Mesothelial cell of epicardium (in vitro differentiated cells): Measurements from ENCODE around the gene RPL32. TPM values are rescaled to one million over a fixed set of nuclear protein-coding genes. Genes with fewer than 3 reads are reported as not detected.

Experiments used
- DNase-seq, 2 experiments: peaks; one replicate each; pipeline ENCODE4 v3.0.0; 2021; ENCODE audit warnings: low spot score in 2 of 2; ENCODE audit not compliant: unreplicated experiment in 2 of 2
- H3K27ac Mint-ChIP-seq: 2 replicates; pipeline ENCODE4 v1.8.0; 2021; ENCODE audit warnings: mixed read lengths
- H3K27me3 Mint-ChIP-seq: 2 replicates; pipeline ENCODE4 v1.8.0; 2021; ENCODE audit warnings: low read depth, mixed read lengths
- H3K36me3 Mint-ChIP-seq: 2 replicates; pipeline ENCODE4 v1.8.0; 2021; ENCODE audit warnings: mixed read lengths
- H3K4me1 Mint-ChIP-seq: 2 replicates; pipeline ENCODE4 v1.8.0; 2021; ENCODE audit warnings: mixed read lengths
- H3K4me3 Mint-ChIP-seq: 2 replicates; pipeline ENCODE4 v1.8.0; 2021; ENCODE audit warnings: mild to moderate bottlenecking, moderate library complexity, mixed read lengths
- H3K9me3 Mint-ChIP-seq: 2 replicates; pipeline ENCODE4 v1.8.0; 2021; ENCODE audit warnings: mixed read lengths
- total RNA-seq: library from RNA; stranded (reverse); gene quantifications from 3 replicates; pipeline ENCODE4 v1.2.1, GENCODE V29; 2021
- TF ChIP-seq, protein P1 (sequence below): fragments of 200-600 bp; sonication (generic); IDR thresholded peaks from one replicate; pipeline ENCODE4 v1.5.0; 2021; ENCODE audit warnings: antibody characterized with exemption; ENCODE audit not compliant: unreplicated experiment

The RPL32 gene
- total RNA-seq, 1 donor from 2014 or later = 1,710 TPM

DNA sequence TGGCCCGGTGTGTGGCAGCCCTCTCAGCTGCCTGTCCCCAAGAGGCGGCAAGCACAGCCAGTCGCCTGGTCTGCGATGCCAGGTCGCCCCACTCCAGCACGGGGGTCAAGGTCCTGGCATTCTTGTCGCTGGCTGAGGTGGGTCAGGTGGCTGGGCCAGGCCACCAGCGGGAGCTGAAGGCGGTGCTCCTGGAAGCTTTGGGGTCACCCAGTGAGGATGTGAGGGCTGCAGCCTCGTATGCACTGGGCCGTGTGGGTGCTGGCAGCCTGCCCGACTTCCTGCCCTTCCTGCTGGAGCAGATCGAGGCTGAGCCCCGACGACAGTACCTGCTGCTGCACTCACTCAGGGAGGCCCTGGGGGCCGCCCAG is 24.0 kb downstream of the RPL32 start:
- Mint-ChIP-seq H3K27ac (no peak overlapping the region), H3K4me3 (no peak overlapping the region), H3K9me3 (no peaks in the 10 kb centered on the region), H3K36me3 (peaks cover 7% of the 10 kb centered on the region), H3K4me1 (no peaks in the 10 kb centered on the region), H3K27me3 (no peaks in the 10 kb centered on the region)
- TF ChIP-seq, protein P1, sequence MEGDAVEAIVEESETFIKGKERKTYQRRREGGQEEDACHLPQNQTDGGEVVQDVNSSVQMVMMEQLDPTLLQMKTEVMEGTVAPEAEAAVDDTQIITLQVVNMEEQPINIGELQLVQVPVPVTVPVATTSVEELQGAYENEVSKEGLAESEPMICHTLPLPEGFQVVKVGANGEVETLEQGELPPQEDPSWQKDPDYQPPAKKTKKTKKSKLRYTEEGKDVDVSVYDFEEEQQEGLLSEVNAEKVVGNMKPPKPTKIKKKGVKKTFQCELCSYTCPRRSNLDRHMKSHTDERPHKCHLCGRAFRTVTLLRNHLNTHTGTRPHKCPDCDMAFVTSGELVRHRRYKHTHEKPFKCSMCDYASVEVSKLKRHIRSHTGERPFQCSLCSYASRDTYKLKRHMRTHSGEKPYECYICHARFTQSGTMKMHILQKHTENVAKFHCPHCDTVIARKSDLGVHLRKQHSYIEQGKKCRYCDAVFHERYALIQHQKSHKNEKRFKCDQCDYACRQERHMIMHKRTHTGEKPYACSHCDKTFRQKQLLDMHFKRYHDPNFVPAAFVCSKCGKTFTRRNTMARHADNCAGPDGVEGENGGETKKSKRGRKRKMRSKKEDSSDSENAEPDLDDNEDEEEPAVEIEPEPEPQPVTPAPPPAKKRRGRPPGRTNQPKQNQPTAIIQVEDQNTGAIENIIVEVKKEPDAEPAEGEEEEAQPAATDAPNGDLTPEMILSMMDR = no peak
- DNase-seq = no peak

DNA sequence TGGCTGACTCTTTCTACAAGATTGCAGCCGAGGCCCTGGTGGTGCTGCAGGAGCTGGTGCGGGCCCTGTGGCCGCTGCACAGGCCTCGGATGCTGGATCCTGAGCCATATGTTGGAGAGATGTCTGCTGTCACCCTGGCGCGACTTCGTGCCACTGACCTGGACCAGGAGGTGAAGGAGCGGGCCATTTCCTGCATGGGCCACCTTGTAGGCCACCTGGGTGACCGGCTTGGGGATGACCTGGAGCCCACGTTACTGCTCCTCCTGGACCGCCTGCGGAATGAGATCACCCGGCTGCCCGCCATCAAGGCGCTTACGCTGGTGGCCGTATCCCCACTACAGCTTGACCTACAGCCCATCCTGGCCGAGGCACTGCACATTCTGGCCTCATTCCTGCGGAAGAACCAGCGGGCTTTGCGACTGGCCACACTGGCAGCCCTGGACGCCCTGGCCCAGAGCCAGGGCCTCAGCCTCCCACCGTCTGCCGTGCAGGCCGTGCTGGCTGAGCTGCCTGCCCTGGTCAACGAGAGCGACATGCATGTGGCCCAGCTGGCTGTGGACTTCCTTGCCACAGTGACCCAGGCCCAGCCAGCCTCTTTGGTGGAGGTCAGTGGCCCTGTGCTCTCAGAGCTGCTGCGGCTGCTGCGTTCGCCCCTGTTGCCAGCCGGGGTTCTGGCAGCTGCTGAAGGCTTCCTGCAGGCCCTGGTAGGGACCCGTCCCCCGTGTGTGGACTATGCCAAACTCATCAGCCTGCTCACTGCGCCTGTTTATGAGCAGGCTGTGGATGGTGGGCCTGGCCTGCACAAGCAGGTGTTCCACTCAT is 24.6 kb downstream of the RPL32 start:
- peaks cover 7% of the 10 kb centered on the region for H3K36me3 Mint-ChIP-seq
- no peak for DNase-seq
- H3K4me1 Mint-ChIP-seq = no peaks in the 10 kb centered on the region
- H3K4me3 Mint-ChIP-seq = no peak overlapping the region
- TF ChIP-seq, protein P1 = no peak
- no peaks in the 10 kb centered on the region for H3K9me3 Mint-ChIP-seq
- no peak overlapping the region for H3K27ac Mint-ChIP-seq
- H3K27me3 Mint-ChIP-seq = no peaks in the 10 kb centered on the region

DNA sequence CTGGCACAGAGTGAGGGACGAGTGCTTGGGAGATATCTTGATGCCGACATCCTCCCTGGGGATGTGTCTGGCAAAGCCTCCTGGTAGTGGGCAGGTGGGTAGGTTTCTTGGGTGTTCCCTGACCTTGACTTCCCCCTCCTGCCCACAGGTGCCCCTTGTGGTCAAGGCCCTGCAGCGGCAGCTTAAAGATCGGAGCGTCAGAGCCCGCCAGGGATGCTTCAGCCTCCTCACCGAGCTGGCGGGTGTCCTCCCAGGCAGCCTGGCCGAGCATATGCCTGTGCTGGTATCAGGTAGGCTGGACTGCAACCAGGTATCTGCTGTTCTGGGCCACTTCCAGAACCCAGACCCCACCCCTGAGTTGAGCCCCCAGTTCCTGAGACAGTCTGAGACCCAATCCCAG is 25.6 kb downstream of the RPL32 start:
- H3K9me3 Mint-ChIP-seq = no peaks in the 10 kb centered on the region
- H3K4me3 Mint-ChIP-seq = no peak overlapping the region
- H3K27ac Mint-ChIP-seq = no peak overlapping the region
- no peaks in the 10 kb centered on the region for H3K27me3 Mint-ChIP-seq
- TF ChIP-seq, protein P1 = no peak
- peaks cover 1% of the 10 kb centered on the region for H3K4me1 Mint-ChIP-seq
- DNase-seq = no peak
- peaks cover 7% of the 10 kb centered on the region for H3K36me3 Mint-ChIP-seq

DNA sequence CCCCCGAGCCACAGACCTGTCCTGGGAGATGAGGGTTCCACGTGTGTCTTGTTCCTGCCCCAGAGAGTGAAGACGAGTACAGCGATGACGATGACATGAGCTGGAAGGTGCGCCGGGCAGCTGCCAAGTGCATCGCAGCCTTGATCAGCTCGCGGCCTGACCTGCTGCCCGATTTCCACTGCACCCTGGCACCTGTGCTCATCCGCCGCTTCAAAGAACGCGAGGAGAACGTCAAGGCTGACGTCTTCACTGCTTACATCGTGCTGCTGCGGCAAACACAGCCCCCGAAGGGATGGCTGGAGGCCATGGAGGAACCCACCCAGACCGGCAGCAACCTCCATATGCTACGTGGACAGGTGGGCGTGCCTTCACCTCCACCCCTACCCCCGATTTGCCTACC is 26.3 kb downstream of the RPL32 start:
- no peak overlapping the region for H3K27ac Mint-ChIP-seq
- peaks cover 7% of the 10 kb centered on the region for H3K36me3 Mint-ChIP-seq
- TF ChIP-seq, protein P1 = no peak
- no peaks in the 10 kb centered on the region for H3K9me3 Mint-ChIP-seq
- no peaks in the 10 kb centered on the region for H3K27me3 Mint-ChIP-seq
- no peak overlapping the region for H3K4me3 Mint-ChIP-seq
- no peak for DNase-seq
- peaks cover 5% of the 10 kb centered on the region for H3K4me1 Mint-ChIP-seq

DNA sequence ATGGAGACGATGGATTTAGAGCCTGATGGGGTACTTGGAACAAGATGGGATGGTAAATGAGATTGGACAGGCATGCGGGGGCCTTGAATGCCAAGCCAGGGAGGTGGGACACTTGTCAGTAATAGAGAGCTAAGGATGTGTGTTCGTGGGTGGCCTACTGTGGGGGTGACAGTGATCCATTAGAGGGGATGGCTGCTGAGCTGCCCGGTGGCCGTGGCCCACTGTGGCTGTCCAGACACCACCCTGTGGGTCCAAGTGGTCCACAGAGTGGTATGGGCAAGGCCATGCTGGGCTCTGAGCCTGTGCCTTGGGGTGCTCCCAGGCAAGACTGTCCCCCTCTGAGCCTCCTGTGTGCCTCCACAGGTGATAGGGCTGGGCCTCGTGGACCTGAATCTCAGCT is 27.4 kb downstream of the RPL32 start:
- DNase-seq = no peak
- Mint-ChIP-seq H3K9me3 (no peaks in the 10 kb centered on the region), H3K27ac (no peak overlapping the region), H3K27me3 (no peaks in the 10 kb centered on the region), H3K4me3 (no peak overlapping the region), H3K4me1 (peaks cover 5% of the 10 kb centered on the region), H3K36me3 (peaks cover 3% of the 10 kb centered on the region)
- TF ChIP-seq, protein P1 = no peak
